ENCODE results near the gene ARRDC1.

The ARRDC1 gene

DNA sequence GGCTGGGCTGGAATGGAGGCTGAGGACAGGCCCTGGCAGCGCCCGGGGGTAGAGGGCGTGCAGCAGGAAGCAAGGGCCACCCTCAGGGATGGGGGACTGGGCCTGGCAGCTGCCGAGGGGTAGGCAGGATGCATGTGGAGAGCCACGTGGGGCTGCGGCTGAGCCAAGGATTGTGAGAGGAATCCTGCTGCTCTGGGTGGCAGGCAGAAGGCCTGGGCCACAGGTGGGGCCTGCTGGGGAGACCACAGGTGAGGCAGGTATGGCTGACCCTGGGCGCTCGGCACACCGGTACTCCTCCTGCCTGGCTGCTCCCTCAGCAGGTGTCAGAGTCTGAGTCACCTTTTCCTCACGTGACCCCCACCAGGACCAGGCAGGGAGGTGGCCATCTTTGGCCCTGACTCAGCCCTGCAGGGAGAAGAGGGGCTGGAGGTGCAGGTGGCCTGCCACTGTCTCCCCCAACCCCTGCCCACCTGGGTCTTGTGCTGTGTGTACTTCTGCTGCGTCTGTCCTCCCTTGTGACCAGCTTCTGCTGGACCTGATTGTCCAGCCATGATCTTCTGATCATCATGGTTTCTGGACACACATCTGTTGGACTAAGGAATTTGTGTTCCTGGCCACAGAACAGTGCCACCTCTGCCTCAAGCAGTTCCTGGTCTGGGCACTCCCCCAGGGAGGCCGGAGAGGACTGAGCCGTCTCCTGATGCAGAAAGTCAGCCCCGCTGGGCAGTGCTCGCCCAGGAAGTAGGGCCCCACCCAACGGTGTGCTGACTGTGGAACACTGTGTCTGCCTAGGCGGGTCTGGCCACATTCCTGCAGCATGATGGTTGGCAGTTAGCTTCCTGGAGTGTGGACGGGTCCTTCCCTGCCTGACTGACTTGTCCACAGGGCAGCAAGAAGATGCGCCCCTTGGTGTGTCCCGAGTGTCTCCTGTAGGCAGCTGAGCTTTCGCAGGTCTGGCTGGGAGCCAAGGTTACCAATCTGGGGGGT is 6.4 kb downstream of the ARRDC1 start:
- Histone ChIP-seq H3K36me3 (ENCODE audit: control insufficient read depth in 4 of 4, insufficient read depth in 4 of 4, low read length in 3 of 4) (peaks cover 4 to 48% (median 27%) of the 10 kb centered on the region in 4 experiments), H3K9me3 (ENCODE audit: control extremely low read depth in 1 of 5, control insufficient read depth in 4 of 5, insufficient read depth in 2 of 5, low read depth in 1 of 5, low read length in 4 of 5) (no peaks in the 10 kb centered on the region), H3K4me1 (ENCODE audit: control extremely low read depth in 1 of 4, control insufficient read depth in 4 of 4, insufficient read depth in 4 of 4, low read length in 3 of 4) (peaks cover 1 to 39% (median 36%) of the 10 kb centered on the region in 4 experiments), H3K27me3 (replicated peaks in 2 of 5; ENCODE audit: control insufficient read depth in 4 of 5, insufficient read depth in 5 of 5, low read length in 4 of 5) (no peaks in the 10 kb centered on the region), H3K4me3 (ENCODE audit: control insufficient read depth in 1 of 7, extremely low read depth in 1 of 7, insufficient read depth in 4 of 7, low read depth in 2 of 7, low read length in 6 of 7) (peak overlapping the region in 1 of 7 experiments; percentile 24), H3K27ac (ENCODE audit: insufficient read depth in 1 of 2, low read depth in 1 of 2, low read length in 2 of 2, poor library complexity in 1 of 2, severe bottlenecking in 2 of 2) (peak overlapping the region in 1 of 2 experiments; percentile 47)
- POLR2A ChIA-PET, result no interaction called here
- CTCF ChIA-PET, result interaction anchor here (1.1 to 1.6 kb wide), 2 partner anchors 9 to 30 kb away, joined by 3 to 5 read pairs; no protein-coding TSS in a partner anchor
- peak in 2 of 3 donors; percentile 72 to 74 for DNase-seq
- WGBS (ENCODE audit: insufficient coverage), result 74% methylated on average over 15 of the region's 21 CpGs

DNA sequence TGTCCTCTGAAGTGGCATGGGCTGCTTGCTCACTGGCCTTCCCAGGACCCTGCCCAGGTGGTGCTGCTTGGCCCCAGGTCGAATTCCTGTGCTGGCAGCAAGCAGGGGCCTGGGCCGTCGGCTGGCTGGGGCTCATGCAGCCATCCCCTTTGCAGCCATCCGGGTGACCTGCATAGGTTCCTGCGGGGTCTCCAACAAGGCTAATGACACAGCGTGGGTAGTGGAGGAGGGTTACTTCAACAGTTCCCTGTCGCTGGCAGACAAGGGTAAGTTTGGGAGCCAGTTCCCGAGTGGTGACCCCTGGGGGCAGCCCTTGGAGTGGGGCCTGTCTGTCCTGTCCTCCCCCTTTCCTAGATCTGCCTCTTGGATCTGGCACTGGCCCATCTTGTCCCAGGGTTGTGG is 7.3 kb downstream of the ARRDC1 start:
- Histone ChIP-seq H3K9me3 (ENCODE audit: control extremely low read depth in 1 of 5, control insufficient read depth in 4 of 5, insufficient read depth in 2 of 5, low read depth in 1 of 5, low read length in 4 of 5) (no peaks in the 10 kb centered on the region), H3K4me1 (ENCODE audit: control extremely low read depth in 1 of 4, control insufficient read depth in 4 of 4, insufficient read depth in 4 of 4, low read length in 3 of 4) (peaks cover 0 to 34% (median 34%) of the 10 kb centered on the region in 4 experiments), H3K4me3 (ENCODE audit: control insufficient read depth in 1 of 7, extremely low read depth in 1 of 7, insufficient read depth in 4 of 7, low read depth in 2 of 7, low read length in 6 of 7) (no peak overlapping the region), H3K27ac (ENCODE audit: insufficient read depth in 1 of 2, low read depth in 1 of 2, low read length in 2 of 2, poor library complexity in 1 of 2, severe bottlenecking in 2 of 2) (no peak overlapping the region), H3K27me3 (replicated peaks in 2 of 5; ENCODE audit: control insufficient read depth in 4 of 5, insufficient read depth in 5 of 5, low read length in 4 of 5) (no peaks in the 10 kb centered on the region), H3K36me3 (ENCODE audit: control insufficient read depth in 4 of 4, insufficient read depth in 4 of 4, low read length in 3 of 4) (peaks cover 4 to 48% (median 27%) of the 10 kb centered on the region in 4 experiments)
- ChIA-PET POLR2A (no interaction called here), CTCF (no interaction called here)
- 92% methylated on average over 8 of the region's 8 CpGs for WGBS (ENCODE audit: insufficient coverage)
- DNase-seq, result no peak

DNA sequence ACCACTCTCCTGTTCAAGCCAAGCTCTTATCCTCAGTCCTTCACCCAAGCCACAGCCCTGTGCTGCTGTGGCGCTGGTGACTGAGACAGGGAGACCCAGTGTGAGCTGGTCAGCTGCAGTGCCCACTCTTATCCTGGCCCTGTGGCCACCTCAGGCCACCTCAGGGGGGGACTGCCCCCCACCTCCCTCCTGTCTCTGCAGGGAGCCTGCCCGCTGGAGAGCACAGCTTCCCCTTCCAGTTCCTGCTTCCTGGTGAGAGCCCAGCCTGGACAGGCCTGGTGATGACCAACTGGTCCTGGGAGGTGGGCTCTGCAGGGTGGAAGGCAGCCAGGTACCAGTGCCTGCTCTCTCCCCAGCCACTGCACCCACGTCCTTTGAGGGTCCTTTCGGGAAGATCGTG is 7.8 kb downstream of the ARRDC1 start:
- Histone ChIP-seq H3K36me3 (ENCODE audit: control insufficient read depth in 4 of 4, insufficient read depth in 4 of 4, low read length in 3 of 4) (peaks cover 4 to 48% (median 27%) of the 10 kb centered on the region in 4 experiments), H3K4me3 (ENCODE audit: control insufficient read depth in 1 of 7, extremely low read depth in 1 of 7, insufficient read depth in 4 of 7, low read depth in 2 of 7, low read length in 6 of 7) (no peak overlapping the region), H3K4me1 (ENCODE audit: control extremely low read depth in 1 of 4, control insufficient read depth in 4 of 4, insufficient read depth in 4 of 4, low read length in 3 of 4) (peaks cover 0 to 35% (median 33%) of the 10 kb centered on the region in 4 experiments), H3K27me3 (replicated peaks in 2 of 5; ENCODE audit: control insufficient read depth in 4 of 5, insufficient read depth in 5 of 5, low read length in 4 of 5) (no peaks in the 10 kb centered on the region), H3K9me3 (ENCODE audit: control extremely low read depth in 1 of 5, control insufficient read depth in 4 of 5, insufficient read depth in 2 of 5, low read depth in 1 of 5, low read length in 4 of 5) (no peaks in the 10 kb centered on the region), H3K27ac (ENCODE audit: insufficient read depth in 1 of 2, low read depth in 1 of 2, low read length in 2 of 2, poor library complexity in 1 of 2, severe bottlenecking in 2 of 2) (no peak overlapping the region)
- ChIA-PET CTCF (no interaction called here), POLR2A (no interaction called here)
- no peak for DNase-seq
- 100% methylated on average over 4 of the region's 5 CpGs for WGBS (ENCODE audit: insufficient coverage)

DNA sequence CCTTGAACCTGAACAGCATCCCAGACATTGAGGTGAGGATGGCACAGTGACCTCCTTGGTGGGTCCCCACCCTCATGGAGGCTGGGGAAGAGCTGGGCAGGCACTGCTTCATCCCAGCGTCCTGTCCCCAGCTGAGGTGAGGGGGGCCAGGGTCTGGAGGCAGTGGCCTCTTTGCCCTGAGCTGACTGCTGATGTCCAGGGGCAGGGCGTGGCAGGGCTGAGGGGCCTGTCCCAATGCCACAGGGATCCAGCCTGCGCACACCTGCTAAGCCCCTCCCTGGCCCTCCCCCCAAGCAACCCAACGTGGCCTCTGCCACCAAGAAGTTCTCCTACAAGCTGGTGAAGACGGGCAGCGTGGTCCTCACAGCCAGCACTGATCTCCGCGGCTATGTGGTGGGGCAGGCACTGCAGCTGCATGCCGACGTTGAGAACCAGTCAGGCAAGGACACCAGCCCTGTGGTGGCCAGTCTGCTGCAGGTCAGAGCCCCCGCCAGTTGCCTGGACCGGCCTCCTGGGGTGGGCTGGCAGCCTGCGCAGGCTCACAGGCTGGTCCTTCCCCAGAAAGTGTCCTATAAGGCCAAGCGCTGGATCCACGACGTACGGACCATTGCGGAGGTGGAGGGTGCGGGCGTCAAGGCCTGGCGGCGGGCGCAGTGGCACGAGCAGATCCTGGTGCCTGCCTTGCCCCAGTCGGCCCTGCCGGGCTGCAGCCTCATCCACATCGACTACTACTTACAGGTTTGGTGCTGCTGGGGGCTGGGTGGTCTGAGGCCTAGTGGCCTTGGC is 8.4 kb downstream of the ARRDC1 start:
- 99% methylated on average over 25 of the region's 27 CpGs for WGBS (ENCODE audit: insufficient coverage)
- CTCF ChIA-PET, result no interaction called here
- H3K36me3 ChIP-seq (ENCODE audit: control insufficient read depth in 4 of 4, insufficient read depth in 4 of 4, low read length in 3 of 4), result peaks cover 4 to 44% (median 27%) of the 10 kb centered on the region in 4 experiments
- no peaks in the 10 kb centered on the region for H3K27me3 ChIP-seq (replicated peaks in 2 of 5; ENCODE audit: control insufficient read depth in 4 of 5, insufficient read depth in 5 of 5, low read length in 4 of 5)
- no peak overlapping the region for H3K27ac ChIP-seq (ENCODE audit: insufficient read depth in 1 of 2, low read depth in 1 of 2, low read length in 2 of 2, poor library complexity in 1 of 2, severe bottlenecking in 2 of 2)
- DNase-seq, result no peak
- H3K4me1 ChIP-seq (ENCODE audit: control extremely low read depth in 1 of 4, control insufficient read depth in 4 of 4, insufficient read depth in 4 of 4, low read length in 3 of 4), result peaks cover 0 to 30% (median 27%) of the 10 kb centered on the region in 4 experiments
- POLR2A ChIA-PET, result no interaction called here
- H3K9me3 ChIP-seq (ENCODE audit: control extremely low read depth in 1 of 5, control insufficient read depth in 4 of 5, insufficient read depth in 2 of 5, low read depth in 1 of 5, low read length in 4 of 5), result no peaks in the 10 kb centered on the region
- H3K4me3 ChIP-seq (ENCODE audit: control insufficient read depth in 1 of 7, extremely low read depth in 1 of 7, insufficient read depth in 4 of 7, low read depth in 2 of 7, low read length in 6 of 7), result no peak overlapping the region

DNA sequence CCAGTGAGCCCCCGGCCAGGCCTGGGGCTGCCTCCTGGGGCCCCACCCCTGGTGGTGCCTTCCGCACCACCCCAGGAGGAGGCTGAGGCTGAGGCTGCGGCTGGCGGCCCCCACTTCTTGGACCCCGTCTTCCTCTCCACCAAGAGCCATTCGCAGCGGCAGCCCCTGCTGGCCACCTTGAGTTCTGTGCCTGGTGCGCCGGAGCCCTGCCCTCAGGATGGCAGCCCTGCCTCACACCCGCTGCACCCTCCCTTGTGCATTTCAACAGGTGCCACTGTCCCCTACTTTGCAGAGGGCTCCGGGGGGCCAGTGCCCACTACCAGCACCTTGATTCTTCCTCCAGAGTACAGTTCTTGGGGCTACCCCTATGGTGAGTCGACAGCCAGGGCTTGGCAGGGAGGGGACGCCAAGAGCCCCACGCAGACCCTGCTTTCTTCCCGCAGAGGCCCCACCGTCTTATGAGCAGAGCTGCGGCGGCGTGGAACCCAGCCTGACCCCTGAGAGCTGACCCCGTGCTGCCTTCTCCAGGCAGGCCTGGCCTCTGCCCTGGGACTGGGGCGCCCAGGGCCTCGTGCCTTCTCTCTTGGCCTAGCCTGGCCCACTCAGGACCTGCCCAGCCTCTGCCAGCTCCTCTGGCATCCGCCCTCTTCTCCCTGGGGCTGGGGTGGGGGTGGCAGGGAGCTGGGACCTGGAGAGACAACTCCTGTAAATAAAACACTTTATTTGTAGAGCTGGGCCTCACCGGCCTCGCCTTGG is 9.3 kb downstream of the ARRDC1 start:
- Histone ChIP-seq H3K27me3 (replicated peaks in 2 of 5; ENCODE audit: control insufficient read depth in 4 of 5, insufficient read depth in 5 of 5, low read length in 4 of 5) (no peaks in the 10 kb centered on the region), H3K4me3 (ENCODE audit: control insufficient read depth in 1 of 7, extremely low read depth in 1 of 7, insufficient read depth in 4 of 7, low read depth in 2 of 7, low read length in 6 of 7) (no peak overlapping the region), H3K36me3 (ENCODE audit: control insufficient read depth in 4 of 4, insufficient read depth in 4 of 4, low read length in 3 of 4) (peaks cover 4 to 43% (median 27%) of the 10 kb centered on the region in 4 experiments), H3K27ac (ENCODE audit: insufficient read depth in 1 of 2, low read depth in 1 of 2, low read length in 2 of 2, poor library complexity in 1 of 2, severe bottlenecking in 2 of 2) (no peak overlapping the region), H3K4me1 (ENCODE audit: control extremely low read depth in 1 of 4, control insufficient read depth in 4 of 4, insufficient read depth in 4 of 4, low read length in 3 of 4) (peaks cover 2 to 33% (median 32%) of the 10 kb centered on the region in 4 experiments), H3K9me3 (ENCODE audit: control extremely low read depth in 1 of 5, control insufficient read depth in 4 of 5, insufficient read depth in 2 of 5, low read depth in 1 of 5, low read length in 4 of 5) (no peaks in the 10 kb centered on the region)
- 98% methylated on average over 23 of the region's 25 CpGs for WGBS (ENCODE audit: insufficient coverage)
- no peak for DNase-seq
- CTCF ChIA-PET, result no interaction called here
- POLR2A ChIA-PET, result no interaction called here

DNA sequence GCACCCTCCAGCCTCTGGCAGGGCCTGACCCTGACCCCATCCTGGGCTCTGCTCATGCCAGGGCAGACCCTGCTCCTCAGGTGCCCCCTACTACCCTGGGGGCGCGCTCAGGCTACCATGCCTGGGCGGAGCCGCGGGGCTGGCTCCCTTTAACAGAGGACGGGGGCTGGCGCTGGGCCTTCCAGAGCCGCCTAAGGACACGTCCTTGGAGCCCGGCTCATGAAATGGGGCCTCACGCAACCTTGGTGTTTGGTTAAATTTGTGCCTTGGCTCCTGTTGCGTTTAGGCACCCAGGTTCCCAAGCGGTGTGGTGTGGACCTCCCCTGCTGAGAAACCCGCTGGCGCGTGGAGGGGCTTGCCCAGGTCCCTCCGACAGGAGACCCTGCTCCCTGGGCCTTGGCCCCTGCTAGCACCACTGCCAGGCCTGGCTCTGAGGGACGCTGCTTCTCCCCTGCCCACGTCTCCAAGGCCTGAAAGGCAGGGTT is 9.9 kb downstream of the ARRDC1 start:
- no peak for DNase-seq
- H3K27me3 ChIP-seq (replicated peaks in 2 of 5; ENCODE audit: control insufficient read depth in 4 of 5, insufficient read depth in 5 of 5, low read length in 4 of 5), result no peaks in the 10 kb centered on the region
- no peak overlapping the region for H3K27ac ChIP-seq (ENCODE audit: insufficient read depth in 1 of 2, low read depth in 1 of 2, low read length in 2 of 2, poor library complexity in 1 of 2, severe bottlenecking in 2 of 2)
- H3K4me3 ChIP-seq (ENCODE audit: control insufficient read depth in 1 of 7, extremely low read depth in 1 of 7, insufficient read depth in 4 of 7, low read depth in 2 of 7, low read length in 6 of 7), result no peak overlapping the region
- no peaks in the 10 kb centered on the region for H3K9me3 ChIP-seq (ENCODE audit: control extremely low read depth in 1 of 5, control insufficient read depth in 4 of 5, insufficient read depth in 2 of 5, low read depth in 1 of 5, low read length in 4 of 5)
- ChIA-PET POLR2A (no interaction called here), CTCF (no interaction called here)
- peaks cover 4 to 43% (median 27%) of the 10 kb centered on the region in 4 experiments for H3K36me3 ChIP-seq (ENCODE audit: control insufficient read depth in 4 of 4, insufficient read depth in 4 of 4, low read length in 3 of 4)
- peaks cover 6 to 39% (median 38%) of the 10 kb centered on the region in 4 experiments for H3K4me1 ChIP-seq (ENCODE audit: control extremely low read depth in 1 of 4, control insufficient read depth in 4 of 4, insufficient read depth in 4 of 4, low read length in 3 of 4)
- WGBS (ENCODE audit: insufficient coverage), result 98% methylated on average over 18 of the region's 19 CpGs
